Measurements from ENCODE around the gene MST1R.
"Not testable (repeated sequence)": the region's sequence is repeated elsewhere in the genome, so short reads cannot be mapped to it uniquely, and the experiment has no call there.

Gene MST1R

DNA sequence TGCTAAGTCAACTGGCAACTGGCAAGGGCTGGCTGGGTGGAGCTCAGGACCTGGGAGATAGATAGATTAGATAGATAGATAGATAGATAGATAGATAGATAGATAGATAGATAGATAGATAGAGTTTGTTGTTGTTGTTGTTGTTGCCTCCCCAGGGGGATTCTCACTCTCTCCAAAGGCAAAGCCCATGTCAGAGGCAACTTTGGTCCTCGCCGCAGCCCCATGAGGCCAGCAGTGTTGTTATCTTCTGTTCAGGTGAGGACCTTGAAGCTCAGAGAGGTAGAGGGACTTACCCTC lies 7.4 kb upstream of the MST1R start:
- no peak for FAIRE-seq

GRCh38 chr3:49910409-49911123 lies 6.9 kb upstream of the MST1R start:
- FAIRE-seq, result no peak

GRCh38 chr3:49908373-49909199 lies 4.9 kb upstream of the MST1R start:
- FAIRE-seq, result no peak

DNA sequence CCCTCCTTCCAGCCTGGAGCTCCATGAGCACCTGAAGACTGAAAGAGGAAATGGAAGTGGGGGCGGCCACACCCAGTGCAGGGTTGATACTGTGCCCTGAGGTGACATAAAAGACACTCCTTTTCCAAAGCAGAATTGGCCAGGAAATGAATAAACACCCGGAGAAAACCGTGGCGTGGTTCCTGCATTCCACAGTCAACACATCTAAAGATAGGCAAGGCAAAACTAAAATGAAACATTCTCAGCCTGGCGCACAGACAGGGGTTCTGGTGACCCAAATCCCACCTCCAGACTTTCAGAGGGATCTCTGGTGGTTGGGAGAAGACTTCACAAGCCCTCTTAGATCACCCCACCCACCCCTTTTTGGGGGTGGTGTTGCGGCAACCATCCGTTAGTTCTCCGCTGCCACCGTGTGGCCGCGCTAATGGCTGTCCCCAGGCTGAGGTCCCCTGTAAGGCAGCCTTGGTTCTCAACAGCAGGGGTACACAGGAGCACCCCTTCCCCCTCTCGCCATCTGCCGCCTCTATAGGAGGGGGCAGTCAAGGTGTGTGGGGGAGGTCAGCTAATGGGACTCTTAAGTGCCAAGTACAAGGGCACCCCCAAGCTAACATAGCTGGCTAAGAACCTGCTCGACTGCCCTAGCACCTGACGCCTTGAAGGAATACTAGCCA lies 2.5 kb upstream of the MST1R start:
- FAIRE-seq, result no peak

GRCh38 chr3:49904448-49904847 lies 775 bp upstream of the MST1R start:
- FAIRE-seq, result not testable (repeated sequence)

DNA sequence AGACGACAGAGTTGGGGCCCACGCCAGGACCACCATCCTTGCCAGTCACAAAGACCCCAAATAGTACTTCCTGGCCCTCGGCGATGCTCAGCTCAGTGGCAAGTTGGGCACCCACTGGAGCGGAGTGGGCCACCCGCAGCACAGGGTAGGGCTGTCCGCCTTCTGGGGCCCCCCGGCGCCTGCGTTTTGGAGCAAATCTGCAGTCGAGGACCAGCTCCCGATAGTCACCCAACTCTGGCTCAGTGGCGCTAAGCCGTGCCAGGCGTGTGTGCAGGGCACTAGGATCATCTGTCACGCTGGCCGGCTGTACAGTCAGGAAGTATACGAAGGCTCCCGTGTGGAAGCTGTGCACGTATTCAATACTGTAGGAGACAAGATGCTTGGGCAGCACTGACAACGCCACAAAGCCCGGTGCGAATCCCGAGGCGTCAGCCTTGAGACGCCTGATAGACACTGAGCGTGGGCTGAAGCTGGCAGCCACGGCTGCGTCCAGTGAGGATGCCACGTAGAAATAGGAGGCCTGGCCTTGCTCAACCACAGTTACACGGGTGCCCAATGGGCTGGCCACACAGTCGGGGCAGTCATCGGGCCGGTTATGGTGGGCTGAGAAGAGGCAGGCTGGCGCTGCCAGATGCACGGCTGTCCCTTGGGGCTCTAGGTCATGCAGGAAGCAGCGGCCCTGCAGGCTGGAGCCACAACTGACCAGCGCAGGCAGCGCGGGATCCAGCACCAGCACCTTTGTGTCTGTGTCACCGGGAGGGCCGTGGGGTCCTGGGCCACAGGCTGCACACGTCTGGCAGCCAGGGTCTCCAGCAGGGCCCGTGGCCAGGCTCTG lies 945 bp downstream of the MST1R start:
- no peak for FAIRE-seq

GRCh38 chr3:49901366-49902339 lies 2.0 kb downstream of the MST1R start:
- FAIRE-seq, result no peak

DNA sequence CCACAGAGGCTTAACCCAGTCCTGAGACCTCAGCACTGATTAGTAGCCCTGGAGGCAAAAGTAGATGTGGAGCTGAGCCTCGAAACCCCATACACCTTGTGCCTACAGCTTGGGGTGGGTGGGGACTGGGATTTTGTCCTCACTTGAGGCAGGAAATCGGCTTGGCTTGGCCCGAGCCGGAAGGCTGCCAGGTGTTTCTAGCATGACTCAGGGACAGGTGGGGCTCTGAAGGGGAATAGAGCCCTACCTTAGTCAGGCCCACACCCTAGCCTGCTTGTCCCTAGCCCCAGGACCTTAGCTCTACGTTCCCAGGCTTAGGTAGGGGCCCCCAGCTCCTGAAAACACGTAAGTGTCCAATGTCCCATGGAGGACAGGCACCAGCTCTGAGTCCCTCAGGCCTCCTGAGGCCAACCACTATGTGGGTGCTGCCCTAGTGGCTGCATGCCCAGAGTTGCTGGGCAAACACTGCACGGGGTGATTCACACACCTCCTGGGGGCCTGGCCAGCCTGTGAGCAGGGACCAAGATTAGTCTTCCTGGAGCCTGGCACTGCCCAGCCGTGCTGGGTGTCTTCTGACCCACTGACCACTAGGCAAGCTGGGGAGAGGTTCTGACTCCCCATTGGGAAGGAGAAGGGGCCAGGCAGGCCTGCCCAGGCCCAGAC lies 3.1 kb downstream of the MST1R start:
- no peak for FAIRE-seq

- no peak for FAIRE-seq
Observed at GRCh38 chr3:49899815-49900214, 3.9 kb downstream of the MST1R start.

DNA sequence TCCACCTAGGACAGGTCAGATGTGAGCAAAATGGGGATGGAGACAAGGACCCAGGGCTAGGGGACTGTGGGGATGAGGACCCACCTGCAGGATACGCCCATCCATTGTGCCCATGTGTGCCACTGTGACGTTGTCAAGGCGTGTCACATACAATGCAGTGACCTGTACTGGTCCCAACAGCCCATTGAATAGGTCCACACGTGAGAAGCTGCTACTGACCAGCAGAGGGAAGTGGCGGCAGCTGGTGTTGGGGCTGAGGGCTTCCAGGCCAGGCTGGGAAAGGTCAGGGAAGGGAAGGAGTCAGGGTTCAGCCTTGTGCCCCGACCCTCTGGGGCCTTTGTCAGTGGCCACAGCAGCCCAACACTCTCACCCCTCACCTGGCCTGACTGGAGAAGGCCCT lies 4.7 kb downstream of the MST1R start:
- FAIRE-seq, result no peak

GRCh38 chr3:49896345-49896744 lies 7.3 kb downstream of the MST1R start:
- FAIRE-seq, result no peak

- no peak for FAIRE-seq
Observed at GRCh38 chr3:49895791-49896190, 7.9 kb downstream of the MST1R start.

GRCh38 chr3:49889296-49889695 lies 14.4 kb downstream of the MST1R start:
- no peak for FAIRE-seq

- no peak for FAIRE-seq
Observed at GRCh38 chr3:49886922-49887265, 16.8 kb downstream of the MST1R start.

GRCh38 chr3:49883998-49884397 lies 19.7 kb downstream of the MST1R start:
- FAIRE-seq, result no peak

- no peak for FAIRE-seq
Observed at GRCh38 chr3:49882166-49882565, 21.5 kb downstream of the MST1R start.

DNA sequence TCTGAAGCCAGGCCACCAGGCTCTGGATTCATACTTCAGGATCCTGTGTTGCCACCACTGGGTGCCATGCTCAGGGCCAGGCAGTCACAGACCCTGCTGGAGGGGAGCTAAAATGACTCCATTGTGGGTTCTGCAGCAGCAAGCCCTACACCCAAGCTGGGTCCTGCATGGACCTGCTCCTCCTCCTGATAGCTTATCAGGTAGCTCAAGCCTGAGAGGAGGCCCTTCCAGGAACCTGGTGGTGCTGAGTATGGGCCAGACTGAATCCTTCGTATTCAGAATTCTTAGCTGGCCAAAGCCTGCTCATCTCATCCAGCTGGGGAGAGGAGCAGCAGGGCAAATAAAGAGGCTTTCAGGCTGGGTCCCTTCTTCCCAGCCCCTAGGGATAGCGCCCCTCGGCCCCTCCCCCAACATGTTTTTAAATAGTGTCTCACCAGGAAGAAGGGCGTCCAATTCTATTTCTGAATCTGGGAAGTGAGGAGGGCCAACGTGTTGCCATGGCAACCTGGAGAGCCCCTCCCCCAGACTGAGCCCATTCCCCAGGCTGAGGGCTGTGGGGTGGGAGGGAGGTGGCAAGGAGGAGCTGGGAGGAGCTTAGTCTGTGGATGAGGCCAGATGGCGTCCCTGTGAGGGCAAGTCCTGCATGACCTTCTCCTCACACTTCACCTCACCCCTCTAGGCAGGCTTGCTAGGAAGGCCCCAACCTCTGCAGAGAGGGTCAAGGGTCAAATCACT lies 22.9 kb downstream of the MST1R start:
- no peak for FAIRE-seq

GRCh38 chr3:49879721-49880120 lies 24.0 kb downstream of the MST1R start:
- no peak for FAIRE-seq

- no peak for FAIRE-seq
Observed at GRCh38 chr3:49878686-49879085, 25.0 kb downstream of the MST1R start.

GRCh38 chr3:49877716-49878115 lies 26.0 kb downstream of the MST1R start:
- FAIRE-seq, result no peak

DNA sequence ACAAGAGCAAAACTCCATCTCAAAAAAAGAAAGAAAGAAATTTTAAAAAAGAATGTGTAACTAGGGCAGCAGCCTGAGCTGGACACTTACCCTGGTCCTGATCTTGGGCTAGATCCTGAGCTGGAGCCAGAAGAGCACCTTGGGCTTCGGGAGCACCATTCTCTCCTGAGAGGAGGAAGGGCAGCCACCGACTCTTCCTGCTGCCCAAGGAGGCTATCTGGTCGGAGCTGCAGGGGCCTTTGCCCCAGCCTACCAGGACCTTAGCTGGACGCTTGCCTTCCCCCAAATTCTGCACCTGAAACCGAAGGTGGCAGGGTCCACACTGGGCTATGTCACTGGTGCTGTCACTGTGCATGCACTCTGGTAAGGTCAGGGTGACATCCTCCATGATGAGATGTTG lies 27.1 kb downstream of the MST1R start:
- FAIRE-seq, result no peak
